Measurements from ENCODE around the gene PLEKHS1. TPM values are rescaled to one million over a fixed set of nuclear protein-coding genes. Genes with fewer than 3 reads are reported as not detected.

The PLEKHS1 gene
- total and polyA plus RNA-seq, 7 donors = 0.04 to 0.10 TPM; not detected in 5

GRCh38 chr10:113708640-113709039 is 42.8 kb upstream of the PLEKHS1 start:
- DNase-seq = no peak
- H3K27me3 ChIP-seq (ENCODE audit: insufficient read depth in 3 of 3, low read length in 2 of 3) = no peaks in the 10 kb centered on the region
- intact Hi-C loops (cut with DNase I) = loop anchor here (5.0 to 10.0 kb wide), 3 partner anchors 216 to 396 kb away; no protein-coding TSS in a partner anchor
- no peaks in the 10 kb centered on the region for H3K9me3 ChIP-seq
- WGBS, 3 donors = 82 to 88% (median 84%) methylated on average over 6 of the region's 6 CpGs
- peaks cover 0 to 19% of the 10 kb centered on the region in 2 donors for H3K36me3 ChIP-seq (ENCODE audit: insufficient read depth in 1 of 2, low read depth in 1 of 2)
- H3K27ac ChIP-seq = no peak overlapping the region
- no peaks in the 10 kb centered on the region for H3K4me1 ChIP-seq
- no peak for ATAC-seq
- no peak overlapping the region for H3K4me3 ChIP-seq
- TF ChIP-seq CTCF (IDR thresholded peaks at IDR 0.05) = no peak

GRCh38 chr10:113709221-113709838 is 42.2 kb upstream of the PLEKHS1 start:
- ATAC-seq (no peak), DNase-seq (no peak)
- H3K27ac ChIP-seq = no peak overlapping the region
- no peaks in the 10 kb centered on the region for H3K4me1 ChIP-seq
- H3K9me3 ChIP-seq = no peaks in the 10 kb centered on the region
- 57 to 62% (median 59%) methylated on average over 8 of the region's 8 CpGs for WGBS, 3 donors
- H3K27me3 ChIP-seq (ENCODE audit: insufficient read depth in 3 of 3, low read length in 2 of 3) = no peaks in the 10 kb centered on the region
- intact Hi-C loops (cut with DNase I) = loop anchor here (5.0 to 10.0 kb wide), 3 partner anchors 215 to 395 kb away; no protein-coding TSS in a partner anchor
- TF ChIP-seq CTCF (IDR thresholded peaks at IDR 0.05) = no peak
- peaks cover 0 to 12% of the 10 kb centered on the region in 2 donors for H3K36me3 ChIP-seq (ENCODE audit: insufficient read depth in 1 of 2, low read depth in 1 of 2)
- no peak overlapping the region for H3K4me3 ChIP-seq

- Histone ChIP-seq H3K36me3 (ENCODE audit: insufficient read depth in 1 of 2, low read depth in 1 of 2) (peaks cover 0 to 7% of the 10 kb centered on the region in 2 donors), H3K4me1 (no peaks in the 10 kb centered on the region), H3K9me3 (no peaks in the 10 kb centered on the region), H3K27me3 (ENCODE audit: insufficient read depth in 3 of 3, low read length in 2 of 3) (no peaks in the 10 kb centered on the region), H3K4me3 (no peak overlapping the region), H3K27ac (no peak overlapping the region)
- intact Hi-C loops (cut with DNase I) = no loop called here
- TF ChIP-seq CTCF (IDR thresholded peaks at IDR 0.05) = no peak
- WGBS, 3 donors = 39 to 41% (median 41%) methylated on average over 2 of the region's 2 CpGs
- DNase-seq (no peak), ATAC-seq (no peak)
These were observed 40.3 kb upstream of the PLEKHS1 start for GRCh38 chr10:113711142-113711541.

GRCh38 chr10:113712024-113712423 is 39.5 kb upstream of the PLEKHS1 start:
- H3K9me3 ChIP-seq = no peaks in the 10 kb centered on the region
- no peak for TF ChIP-seq CTCF (IDR thresholded peaks at IDR 0.05)
- H3K27ac ChIP-seq = no peak overlapping the region
- no peak for ATAC-seq
- DNase-seq = no peak
- H3K36me3 ChIP-seq (ENCODE audit: insufficient read depth in 1 of 2, low read depth in 1 of 2) = peaks cover 0 to 7% of the 10 kb centered on the region in 2 donors
- WGBS, 3 donors = 92 to 94% (median 92%) methylated on average over 3 of the region's 3 CpGs
- no peaks in the 10 kb centered on the region for H3K27me3 ChIP-seq (ENCODE audit: insufficient read depth in 3 of 3, low read length in 2 of 3)
- intact Hi-C loops (cut with DNase I) = no loop called here
- H3K4me1 ChIP-seq = no peaks in the 10 kb centered on the region
- no peak overlapping the region for H3K4me3 ChIP-seq
